K562 (cell line): ENCODE results near the gene NDOR1. TPM values are rescaled to one million over a fixed set of nuclear protein-coding genes. Genes with fewer than 3 reads are reported as not detected.

ENCODE experiments used
- CTBP1 ChIP-seq: fragments of 450-650 bp; IDR thresholded peaks from 2 replicates; pipeline ENCODE4 v1.6.1; 2016; ENCODE audit warnings: borderline replicate concordance
- FOXK1 ChIP-seq: sonication (generic); formaldehyde crosslinking; IDR thresholded peaks from 2 replicates; pipeline ENCODE4 v1.8.0; 2022; ENCODE audit warnings: missing genetic modification reagents, mild to moderate bottlenecking, borderline replicate concordance
- MTA1 ChIP-seq: fragments of 450-650 bp; IDR thresholded peaks from 2 replicates; pipeline ENCODE4 v1.6.1; 2017; ENCODE audit warnings: borderline replicate concordance
- NFE2L1 ChIP-seq: fragments of 450-650 bp; IDR thresholded peaks from 2 replicates; pipeline ENCODE4 v1.6.1; 2016; ENCODE audit warnings: missing genetic modification characterization, low read depth, mild to moderate bottlenecking, missing compliant biosample characterization, moderate library complexity, borderline replicate concordance
- NUFIP1 ChIP-seq: fragments of 450-650 bp; IDR thresholded peaks from 2 replicates; pipeline ENCODE4 v1.6.1; 2018; ENCODE audit not compliant: partially characterized antibody
- PCBP1 ChIP-seq: fragments of 200-400 bp; formaldehyde crosslinking; IDR thresholded peaks from 2 replicates; pipeline ENCODE4 v1.6.1; 2018; ENCODE audit warnings: mild to moderate bottlenecking, low read depth, low read length; ENCODE audit not compliant: poor library complexity, severe bottlenecking
- PHB ChIP-seq: fragments of 250-450 bp; sonication (Bioruptor Pico); IDR thresholded peaks from 2 replicates; pipeline ENCODE4 v1.5.0; 2021
- POLR2G ChIP-seq: fragments of 200-400 bp; formaldehyde crosslinking; IDR thresholded peaks from 2 replicates; pipeline ENCODE4 v1.6.1; 2017; ENCODE audit warnings: low read depth, mild to moderate bottlenecking, antibody characterized with exemption, low read length, moderate library complexity
- PRPF4 ChIP-seq: fragments of 200-400 bp; formaldehyde crosslinking; IDR thresholded peaks from one replicate; pipeline ENCODE4 v1.6.1; 2017; ENCODE audit warnings: low read length, low read depth, mild to moderate bottlenecking; ENCODE audit not compliant: insufficient read depth, poor library complexity, severe bottlenecking
- PYGO2 ChIP-seq: fragments of 450-650 bp; IDR thresholded peaks from 2 replicates; pipeline ENCODE4 v1.6.1; 2016; ENCODE audit warnings: mild to moderate bottlenecking, missing genetic modification characterization, moderate library complexity, missing compliant biosample characterization
- RBFOX2 ChIP-seq: fragments of 200-400 bp; formaldehyde crosslinking; IDR thresholded peaks from 2 replicates; pipeline ENCODE4 v1.6.1; 2017; ENCODE audit warnings: low read depth, mild to moderate bottlenecking, low read length, moderate library complexity
- RBM17 ChIP-seq: fragments of 200-400 bp; formaldehyde crosslinking; IDR thresholded peaks from 2 replicates; pipeline ENCODE4 v1.6.1; 2017; ENCODE audit warnings: low read depth, mild to moderate bottlenecking, low read length, borderline replicate concordance
- TEAD1 ChIP-seq, 2 experiments: fragments of 450-650 bp in 1 of 2; sonication (generic) in 1 of 2; formaldehyde crosslinking; IDR thresholded peaks; 2 replicates each; pipeline versions ENCODE4 v1.4.0 to v1.8.0; 2020 to 2022; ENCODE audit warnings: mild to moderate bottlenecking in 2 of 2, missing genetic modification reagents in 1 of 2
- TOE1 ChIP-seq, 2 experiments: fragments of 450-650 bp in 1 of 2; sonication (generic) in 1 of 2; formaldehyde crosslinking in 1 of 2; IDR thresholded peaks; 2 replicates each; pipeline versions ENCODE4 v1.7.1 to v1.8.0; 2016 to 2022; ENCODE audit warnings: borderline replicate concordance in 2 of 2, mild to moderate bottlenecking in 2 of 2, antibody characterized with exemption in 1 of 2, inconsistent platforms in 1 of 2, low read depth in 1 of 2, missing genetic modification reagents in 1 of 2, moderate library complexity in 1 of 2
- TSC22D4 ChIP-seq: fragments of 450-650 bp; IDR thresholded peaks from 2 replicates; pipeline ENCODE4 v1.6.1; 2016; ENCODE audit warnings: missing genetic modification characterization, missing biosample characterization, control low read depth
- ZNF584 ChIP-seq: fragments of 200-800 bp; sonication (Bioruptor generic); IDR thresholded peaks from 2 replicates; pipeline ENCODE4 v1.6.1; 2016; ENCODE audit warnings: low read depth, mild to moderate bottlenecking, missing genetic modification characterization, missing compliant biosample characterization
- ZNF644 ChIP-seq: fragments of 200-800 bp; sonication (Bioruptor generic); IDR thresholded peaks from 2 replicates; pipeline ENCODE4 v1.6.1; 2016; ENCODE audit warnings: low read depth, missing genetic modification characterization, missing compliant biosample characterization
- polyA plus RNA-seq, 8 experiments: library from polyadenylated mRNA; depleted of rRNA in 4 of 8; stranded (reverse) in 5 of 8; unstranded in 3 of 8; fragments of >200 nt; fragmentation: Nextera tagmentation in 2 of 8; fragmentation: Illumina TruSeq in 1 of 8; extraction: Ambion mirVana in 2 of 8; extraction: Trizol in 1 of 8; gene quantifications; 2 replicates each; pipeline versions ENCODE4 v1.2.1 to v1.2.3, GENCODE V29; 2011 to 2014; ENCODE audit warnings: inconsistent platforms in 1 of 8, missing spikeins in 1 of 8
- total RNA-seq, 7 experiments: library from RNA; depleted of rRNA in 6 of 7; stranded (reverse); fragments of >200 nt in 6 of 7; fragmentation: Illumina TruSeq in 2 of 7; extraction: Trizol in 2 of 7; gene quantifications; 2 replicates each; pipeline versions ENCODE4 v1.2.1 to v1.2.3, GENCODE V29; 2011 to 2021; ENCODE audit warnings: low replicate concordance in 1 of 7
- TF ChIP-seq, protein P1 (sequence below): sonication (generic); formaldehyde crosslinking; IDR thresholded peaks from 2 replicates; pipeline ENCODE4 v1.8.1; 2023; ENCODE audit warnings: mild to moderate bottlenecking, missing genetic modification reagents
- TF ChIP-seq, protein P2 (sequence below): fragments of 250-450 bp; sonication (Bioruptor Pico); IDR thresholded peaks from 2 replicates; pipeline ENCODE4 v1.8.0; 2022; ENCODE audit warnings: moderate library complexity, mild to moderate bottlenecking, inconsistent platforms
- TF ChIP-seq, protein P3 (sequence below), 2 experiments: fragments of 450-650 bp; IDR thresholded peaks; 2 replicates each; pipeline ENCODE4 v1.6.1; 2016
- TF ChIP-seq, protein P4 (sequence below): sonication (generic); formaldehyde crosslinking; IDR thresholded peaks from 2 replicates; pipeline ENCODE4 v1.8.0; 2022; ENCODE audit warnings: missing genetic modification reagents, mild to moderate bottlenecking, moderate library complexity, borderline replicate concordance

Gene NDOR1
- total and polyA plus RNA-seq, 9 of the 15 experiments (the other 6 are each of a cell fraction or from before 2014, with no cell fraction given) = 0.06 to 36.9 (median 6.9) TPM

DNA sequence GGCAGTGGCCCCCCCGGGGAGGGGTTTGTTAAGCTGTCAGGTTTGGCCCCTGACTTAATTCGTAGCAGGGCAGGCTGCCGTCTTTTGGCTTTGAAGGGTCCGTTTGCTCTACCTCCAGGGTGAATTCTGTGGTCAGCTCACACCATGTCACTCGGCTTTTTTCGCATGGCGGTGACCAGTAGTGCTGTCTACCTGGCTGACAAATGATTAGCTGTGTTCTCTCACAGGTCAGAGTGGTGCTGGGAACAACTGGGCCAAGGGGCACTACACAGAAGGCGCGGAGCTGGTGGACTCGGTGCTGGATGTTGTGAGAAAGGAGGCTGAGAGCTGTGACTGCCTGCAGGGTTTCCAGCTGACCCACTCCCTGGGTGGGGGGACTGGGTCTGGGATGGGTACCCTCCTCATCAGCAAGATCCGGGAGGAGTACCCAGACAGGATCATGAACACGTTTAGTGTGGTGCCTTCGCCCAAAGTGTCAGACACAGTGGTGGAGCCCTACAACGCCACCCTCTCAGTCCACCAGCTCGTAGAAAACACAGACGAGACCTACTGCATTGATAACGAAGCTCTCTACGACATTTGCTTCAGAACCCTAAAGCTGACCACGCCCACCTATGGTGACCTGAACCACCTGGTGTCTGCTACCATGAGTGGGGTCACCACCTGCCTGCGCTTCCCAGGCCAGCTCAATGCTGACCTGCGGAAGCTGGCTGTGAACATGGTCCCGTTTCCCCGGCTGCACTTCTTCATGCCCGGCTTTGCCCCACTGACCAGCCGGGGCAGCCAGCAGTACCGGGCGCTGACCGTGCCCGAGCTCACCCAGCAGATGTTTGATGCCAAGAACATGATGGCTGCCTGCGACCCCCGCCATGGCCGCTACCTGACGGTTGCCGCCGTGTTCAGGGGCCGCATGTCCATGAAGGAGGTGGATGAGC is 37.0 kb downstream of the NDOR1 start (continued):
- TF ChIP-seq, protein P1, sequence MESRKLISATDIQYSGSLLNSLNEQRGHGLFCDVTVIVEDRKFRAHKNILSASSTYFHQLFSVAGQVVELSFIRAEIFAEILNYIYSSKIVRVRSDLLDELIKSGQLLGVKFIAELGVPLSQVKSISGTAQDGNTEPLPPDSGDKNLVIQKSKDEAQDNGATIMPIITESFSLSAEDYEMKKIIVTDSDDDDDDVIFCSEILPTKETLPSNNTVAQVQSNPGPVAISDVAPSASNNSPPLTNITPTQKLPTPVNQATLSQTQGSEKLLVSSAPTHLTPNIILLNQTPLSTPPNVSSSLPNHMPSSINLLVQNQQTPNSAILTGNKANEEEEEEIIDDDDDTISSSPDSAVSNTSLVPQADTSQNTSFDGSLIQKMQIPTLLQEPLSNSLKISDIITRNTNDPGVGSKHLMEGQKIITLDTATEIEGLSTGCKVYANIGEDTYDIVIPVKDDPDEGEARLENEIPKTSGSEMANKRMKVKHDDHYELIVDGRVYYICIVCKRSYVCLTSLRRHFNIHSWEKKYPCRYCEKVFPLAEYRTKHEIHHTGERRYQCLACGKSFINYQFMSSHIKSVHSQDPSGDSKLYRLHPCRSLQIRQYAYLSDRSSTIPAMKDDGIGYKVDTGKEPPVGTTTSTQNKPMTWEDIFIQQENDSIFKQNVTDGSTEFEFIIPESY = peak; percentile 92
- TF ChIP-seq RBM17 (no peak), MTA1 (no peak), ZNF644 (no peak), NFE2L1 (no peak), NUFIP1 (no peak), FOXK1 (CRISPR knock-in tag) (0 out of 2 replicates have a peak, but pooled peaks have one; percentile 4), CTBP1 (no peak), RBFOX2 (peak; percentile 84), ZNF584 (no peak), TEAD1 (CRISPR knock-in tag; IDR thresholded peaks at IDR 0.05) (no peak), PCBP1 (no peak), TOE1 (IDR thresholded peaks at IDR 0.05; ENCODE audit: borderline replicate concordance) (no peak), TOE1 (CRISPR knock-in tag; IDR thresholded peaks at IDR 0.05; ENCODE audit: borderline replicate concordance, low read depth) (no peak), PHB (no peak), PRPF4 (peak; percentile 37), POLR2G (peak; percentile 87), PYGO2 (tag) (no peak), TSC22D4 (no peak)
- TF ChIP-seq, protein P2, sequence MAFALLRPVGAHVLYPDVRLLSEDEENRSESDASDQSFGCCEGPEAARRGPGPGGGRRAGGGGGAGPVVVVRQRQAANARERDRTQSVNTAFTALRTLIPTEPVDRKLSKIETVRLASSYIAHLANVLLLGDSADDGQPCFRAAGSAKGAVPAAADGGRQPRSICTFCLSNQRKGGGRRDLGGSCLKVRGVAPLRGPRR (CRISPR knock-in tag) = no peak
- TF ChIP-seq, protein P3, sequence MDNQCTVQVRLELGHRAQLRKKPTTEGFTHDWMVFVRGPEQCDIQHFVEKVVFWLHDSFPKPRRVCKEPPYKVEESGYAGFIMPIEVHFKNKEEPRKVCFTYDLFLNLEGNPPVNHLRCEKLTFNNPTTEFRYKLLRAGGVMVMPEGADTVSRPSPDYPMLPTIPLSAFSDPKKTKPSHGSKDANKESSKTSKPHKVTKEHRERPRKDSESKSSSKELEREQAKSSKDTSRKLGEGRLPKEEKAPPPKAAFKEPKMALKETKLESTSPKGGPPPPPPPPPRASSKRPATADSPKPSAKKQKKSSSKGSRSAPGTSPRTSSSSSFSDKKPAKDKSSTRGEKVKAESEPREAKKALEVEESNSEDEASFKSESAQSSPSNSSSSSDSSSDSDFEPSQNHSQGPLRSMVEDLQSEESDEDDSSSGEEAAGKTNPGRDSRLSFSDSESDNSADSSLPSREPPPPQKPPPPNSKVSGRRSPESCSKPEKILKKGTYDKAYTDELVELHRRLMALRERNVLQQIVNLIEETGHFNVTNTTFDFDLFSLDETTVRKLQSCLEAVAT (IDR thresholded peaks at IDR 0.05) = no peak
- TF ChIP-seq, protein P4, sequence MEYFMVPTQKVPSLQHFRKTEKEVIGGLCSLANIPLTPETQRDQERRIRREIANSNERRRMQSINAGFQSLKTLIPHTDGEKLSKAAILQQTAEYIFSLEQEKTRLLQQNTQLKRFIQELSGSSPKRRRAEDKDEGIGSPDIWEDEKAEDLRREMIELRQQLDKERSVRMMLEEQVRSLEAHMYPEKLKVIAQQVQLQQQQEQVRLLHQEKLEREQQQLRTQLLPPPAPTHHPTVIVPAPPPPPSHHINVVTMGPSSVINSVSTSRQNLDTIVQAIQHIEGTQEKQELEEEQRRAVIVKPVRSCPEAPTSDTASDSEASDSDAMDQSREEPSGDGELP (CRISPR knock-in tag) = 0 out of 2 replicates have a peak, but pooled peaks have one; percentile 11
